Right cardiac atrium (tissue), 5 donors: ENCODE results near the gene P2RX1. TPM values are rescaled to one million over a fixed set of nuclear protein-coding genes. Genes with fewer than 3 reads are reported as not detected.
"Not testable (repeated sequence)": the region's sequence is repeated elsewhere in the genome, so short reads cannot be mapped to it uniquely, and the experiment has no call there.

ENCODE experiments used
- ATAC-seq, 2 donors: fragments of 200-7000 bp; cut with Tn5 transposase; one replicate each; pipeline versions ENCODE4 v1.8.0 to v1.9.1; 2020; ENCODE audit warnings: moderate library complexity in 2 of 2, mild to moderate bottlenecking in 1 of 2
- DNase-seq, 3 donors: peaks; one replicate each; pipeline ENCODE4 v3.0.0-alpha.2; 2020
- H3K27ac ChIP-seq: one replicate; pipeline ENCODE4 v1.5.1; 2013; ENCODE audit warnings: mild to moderate bottlenecking, low read length, control low read depth, moderate library complexity
- H3K27me3 ChIP-seq: one replicate; pipeline ENCODE4 v1.6.1; 2013; ENCODE audit not compliant: control insufficient read depth, insufficient read depth
- H3K4me1 ChIP-seq: one replicate; pipeline ENCODE4 v1.6.1; 2013; ENCODE audit warnings: low read length; ENCODE audit not compliant: control insufficient read depth, insufficient read depth
- H3K4me3 ChIP-seq: one replicate; pipeline ENCODE4 v1.5.1; 2013; ENCODE audit warnings: low read length, control low read depth
- H3K9me3 ChIP-seq: one replicate; pipeline ENCODE4 v1.6.1; 2013; ENCODE audit warnings: low read length; ENCODE audit not compliant: control insufficient read depth
- WGBS: extraction: QIAGEN DNeasy Blood & Tissue Kit; methylation state at CpG from one replicate; pipeline ENCODE4 v1.1.7; 2013; 5-methylcytosine and 5-hydroxymethylcytosine counted together
- intact Hi-C, 4 donors: fragments of 100-400 bp; cut with DNase I; formaldehyde crosslinking; loops; one replicate each; pipeline versions ENCODE4 v1.11.0 to v1.14.0; 2022 to 2023
- polyA plus RNA-seq: library from polyadenylated mRNA; stranded (reverse); fragments of 200-250 nt; gene quantifications from one replicate; pipeline ENCODE4 v1.2.3, GENCODE V29; 2013
- total RNA-seq, 4 donors: library from RNA; stranded (reverse); fragmentation: NEBNext Ultra II Directional; extraction: Animal tissue kit (Norgen Biotek cat#: 25700); gene quantifications; one replicate each; pipeline ENCODE4 v1.2.1, GENCODE V29; 2021
- donor health status: healthy with polysubstance abuse.
- donor health status: DM: no; HTN: yes; CAD: no.
- donor health status: DM: no; HTN: no; CAD: no.
- donor health status: DM: no; HTN: yes; CAD: no; lungs with severe emphysema.
- donor health status: DM: yes; HTN: yes; CAD: no.

Gene P2RX1
- total and polyA plus RNA-seq, 5 donors: 0.74 to 3.8 (median 1.3) TPM

- Histone ChIP-seq H3K27ac (no peak overlapping the region), H3K27me3 (no peaks in the 10 kb centered on the region), H3K4me3 (no peak overlapping the region), H3K9me3 (no peaks in the 10 kb centered on the region), H3K4me1 (peaks cover 2% of the 10 kb centered on the region)
- peak in 1 of 3 donors; percentile 47 for DNase-seq
- 79% methylated on average over 17 of the region's 17 CpGs for WGBS
- intact Hi-C loops: loop anchor here in 2 of 4 donors (5.0 to 10.0 kb wide), 2 partner anchors 45 to 138 kb away; no protein-coding TSS in a partner anchor
- ATAC-seq: no peak
These were observed 49.2 kb downstream of the P2RX1 start for GRCh38 chr17:3867106-3867505.

- 94% methylated on average over 21 of the region's 21 CpGs for WGBS
- H3K4me1 ChIP-seq: peaks cover 2% of the 10 kb centered on the region
- no peaks in the 10 kb centered on the region for H3K27me3 ChIP-seq
- DNase-seq (peak in 1 of 3 donors; percentile 51), ATAC-seq (no peak)
- intact Hi-C loops: loop anchor here in 2 of 4 donors (5.0 to 10.0 kb wide), 2 partner anchors 46 to 139 kb away; no protein-coding TSS in a partner anchor
- H3K4me3 ChIP-seq: no peak overlapping the region
- H3K9me3 ChIP-seq: no peaks in the 10 kb centered on the region
- no peak overlapping the region for H3K27ac ChIP-seq
These were observed 50.0 kb downstream of the P2RX1 start for GRCh38 chr17:3866276-3866675.

GRCh38 chr17:3865176-3865575 lies 51.1 kb downstream of the P2RX1 start:
- intact Hi-C loops: loop anchor here in 2 of 4 donors (5.0 to 10.0 kb wide), 2 partner anchors 47 to 140 kb away; no protein-coding TSS in a partner anchor
- peak; percentile 71 to 78 (median 71) for DNase-seq
- Histone ChIP-seq H3K27ac (no peak overlapping the region), H3K4me1 (no peaks in the 10 kb centered on the region), H3K27me3 (no peaks in the 10 kb centered on the region), H3K4me3 (no peak overlapping the region), H3K9me3 (no peaks in the 10 kb centered on the region)
- WGBS: 74% methylated on average over 8 of the region's 8 CpGs
- peak; percentile 61 to 68 for ATAC-seq

- intact Hi-C loops: loop anchor here in 3 of 4 donors (5.0 to 10.0 kb wide), 2 partner anchors 140 to 143 kb away; no protein-coding TSS in a partner anchor
- H3K27me3 ChIP-seq: no peaks in the 10 kb centered on the region
These were observed 51.7 kb downstream of the P2RX1 start for GRCh38 chr17:3864534-3864933.

GRCh38 chr17:3861761-3862681 lies 54.2 kb downstream of the P2RX1 start:
- WGBS: 88% methylated on average over 28 of the region's 28 CpGs
- Histone ChIP-seq H3K4me1 (no peaks in the 10 kb centered on the region), H3K9me3 (no peaks in the 10 kb centered on the region), H3K4me3 (no peak overlapping the region), H3K27me3 (no peaks in the 10 kb centered on the region), H3K27ac (no peak overlapping the region)
- ATAC-seq (no peak), DNase-seq (peak in 1 of 3 donors; percentile 30)
- intact Hi-C loops: loop anchor here (2.0 to 10.0 kb wide), 3 partner anchors 143 to 145 kb away; no protein-coding TSS in a partner anchor

More at GRCh38 chr17:3864534-3864933, 51.7 kb downstream of the P2RX1 start:
- H3K9me3 ChIP-seq: no peaks in the 10 kb centered on the region
- DNase-seq (peak in 1 of 3 donors; percentile 27), ATAC-seq (no peak)
- H3K4me1 ChIP-seq: no peaks in the 10 kb centered on the region
- WGBS: 90% methylated on average over 10 of the region's 10 CpGs
- no peak overlapping the region for H3K4me3 ChIP-seq
- H3K27ac ChIP-seq: no peak overlapping the region

- no peaks in the 10 kb centered on the region for H3K4me1 ChIP-seq
- 88% methylated on average over 30 of the region's 30 CpGs for WGBS
- no peaks in the 10 kb centered on the region for H3K9me3 ChIP-seq
- no peak overlapping the region for H3K27ac ChIP-seq
- DNase-seq: peak in 2 of 3 donors; percentile 36 to 44
- intact Hi-C loops: loop anchor here in 3 of 4 donors (5.0 to 10.0 kb wide), 2 partner anchors 144 to 146 kb away; no protein-coding TSS in a partner anchor
- H3K4me3 ChIP-seq: no peak overlapping the region
- no peak for ATAC-seq
- no peaks in the 10 kb centered on the region for H3K27me3 ChIP-seq
These were observed 55.1 kb downstream of the P2RX1 start for GRCh38 chr17:3860939-3861700.

GRCh38 chr17:3859940-3860339 lies 56.3 kb downstream of the P2RX1 start:
- Histone ChIP-seq H3K27me3 (no peaks in the 10 kb centered on the region), H3K27ac (no peak overlapping the region), H3K9me3 (no peaks in the 10 kb centered on the region), H3K4me1 (no peaks in the 10 kb centered on the region), H3K4me3 (no peak overlapping the region)
- ATAC-seq (no peak), DNase-seq (peak in 1 of 3 donors; percentile 59)
- intact Hi-C loops: loop anchor here in 3 of 4 donors (5.0 to 10.0 kb wide), 2 partner anchors 145 to 147 kb away; no protein-coding TSS in a partner anchor
- 69% methylated on average over 9 of the region's 9 CpGs for WGBS

- Histone ChIP-seq H3K27ac (no peak overlapping the region), H3K27me3 (no peaks in the 10 kb centered on the region), H3K4me1 (no peaks in the 10 kb centered on the region), H3K9me3 (no peaks in the 10 kb centered on the region), H3K4me3 (no peak overlapping the region)
- DNase-seq (peak in 2 of 3 donors; percentile 4 to 38), ATAC-seq (peak in 1 of 2 donors; percentile 21)
- intact Hi-C loops: no loop called here
- 79% methylated on average over 16 of the region's 16 CpGs for WGBS
These were observed 58.8 kb downstream of the P2RX1 start for GRCh38 chr17:3857261-3858105.

- H3K4me3 ChIP-seq, H3K9me3 ChIP-seq, ATAC-seq, H3K4me1 ChIP-seq, H3K27me3 ChIP-seq, H3K27ac ChIP-seq, intact Hi-C loops: not testable (repeated sequence)
- DNase-seq: peak in 1 of 3 donors; percentile 44
- 91% methylated on average over 29 of the region's 36 CpGs for WGBS
These were observed 62.1 kb downstream of the P2RX1 start for GRCh38 chr17:3854204-3854603.

- H3K27ac ChIP-seq: no peak overlapping the region
- 62% methylated on average over 10 of the region's 10 CpGs for WGBS
- ATAC-seq (peak in 1 of 2 donors; percentile 34), DNase-seq (peak in 2 of 3 donors; percentile 26 to 37)
- no peaks in the 10 kb centered on the region for H3K4me1 ChIP-seq
- H3K9me3 ChIP-seq: no peaks in the 10 kb centered on the region
- no peak overlapping the region for H3K4me3 ChIP-seq
- no peaks in the 10 kb centered on the region for H3K27me3 ChIP-seq
- intact Hi-C loops: no loop called here
These were observed 63.7 kb downstream of the P2RX1 start for GRCh38 chr17:3852561-3852960.
